Gastrocnemius medialis (tissue), 4 donors: ENCODE results near the gene FXYD2.

ENCODE experiments used
- POLR2A ChIP-seq, 2 donors: fragments of 450-650 bp; IDR thresholded peaks; one replicate each; pipeline ENCODE4 v1.6.1; 2017; ENCODE audit warnings: antibody characterized with exemption in 2 of 2, mild to moderate bottlenecking in 2 of 2, moderate library complexity in 2 of 2
- TF ChIP-seq, protein P1 (sequence below), 5 experiments: fragments of 450-650 bp in 3 of 5; fragments of 200-600 bp in 2 of 5; sonication (generic) in 2 of 5; IDR thresholded peaks in 4 of 5; conservative IDR thresholded peaks in 1 of 5; 1 replicate in 4 of 5; 2 replicates in 1 of 5; pipeline ENCODE4 v1.5.1; 2016 to 2019; ENCODE audit warnings: antibody characterized with exemption in 5 of 5, mild to moderate bottlenecking in 3 of 5, moderate library complexity in 3 of 5

DNA sequence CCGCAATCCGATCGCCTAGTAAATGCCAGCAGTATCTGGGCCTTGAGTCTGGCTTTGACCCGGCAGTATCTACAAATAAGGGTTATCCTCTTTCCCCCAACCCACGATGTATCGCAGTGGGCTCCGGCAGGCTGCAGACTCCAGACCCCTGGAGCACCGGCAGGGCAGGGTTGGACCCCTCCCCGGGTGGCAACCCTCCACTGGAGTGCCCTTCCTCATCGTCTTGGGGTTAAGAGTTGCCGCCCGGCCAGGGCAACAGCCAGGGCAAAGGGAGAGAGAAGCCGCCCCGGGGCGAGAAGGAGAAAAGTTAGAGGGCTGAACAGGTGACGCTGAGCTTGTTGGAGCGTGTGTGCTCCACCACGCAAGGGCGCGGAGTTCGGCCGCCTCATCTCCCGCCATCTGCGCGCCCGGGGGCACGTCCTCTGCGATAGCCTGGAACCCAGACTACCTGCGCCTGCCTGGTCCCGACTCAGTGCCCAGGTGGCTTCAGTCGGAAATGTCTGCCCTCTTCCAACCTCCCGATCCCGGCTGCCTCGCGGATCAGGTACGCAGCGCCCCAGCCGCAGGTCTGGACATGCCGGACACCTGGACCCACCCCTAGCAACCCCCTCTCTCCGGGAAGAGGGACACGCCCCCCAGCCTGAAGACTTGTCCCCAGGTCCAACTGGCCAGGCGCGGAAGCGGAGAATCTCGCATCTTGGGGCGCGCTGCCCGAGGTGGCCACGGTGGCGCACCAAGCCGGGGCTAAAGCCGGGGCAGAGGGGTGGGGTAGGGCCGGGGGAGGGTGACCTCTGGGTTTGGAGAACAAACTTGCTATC is 28.7 kb downstream of the FXYD2 start:
- TF ChIP-seq, protein P1, sequence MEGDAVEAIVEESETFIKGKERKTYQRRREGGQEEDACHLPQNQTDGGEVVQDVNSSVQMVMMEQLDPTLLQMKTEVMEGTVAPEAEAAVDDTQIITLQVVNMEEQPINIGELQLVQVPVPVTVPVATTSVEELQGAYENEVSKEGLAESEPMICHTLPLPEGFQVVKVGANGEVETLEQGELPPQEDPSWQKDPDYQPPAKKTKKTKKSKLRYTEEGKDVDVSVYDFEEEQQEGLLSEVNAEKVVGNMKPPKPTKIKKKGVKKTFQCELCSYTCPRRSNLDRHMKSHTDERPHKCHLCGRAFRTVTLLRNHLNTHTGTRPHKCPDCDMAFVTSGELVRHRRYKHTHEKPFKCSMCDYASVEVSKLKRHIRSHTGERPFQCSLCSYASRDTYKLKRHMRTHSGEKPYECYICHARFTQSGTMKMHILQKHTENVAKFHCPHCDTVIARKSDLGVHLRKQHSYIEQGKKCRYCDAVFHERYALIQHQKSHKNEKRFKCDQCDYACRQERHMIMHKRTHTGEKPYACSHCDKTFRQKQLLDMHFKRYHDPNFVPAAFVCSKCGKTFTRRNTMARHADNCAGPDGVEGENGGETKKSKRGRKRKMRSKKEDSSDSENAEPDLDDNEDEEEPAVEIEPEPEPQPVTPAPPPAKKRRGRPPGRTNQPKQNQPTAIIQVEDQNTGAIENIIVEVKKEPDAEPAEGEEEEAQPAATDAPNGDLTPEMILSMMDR (IDR thresholded peaks at IDR 0.05 in 4 of 5, conservative IDR thresholded peaks at IDR 0.05 in 1 of 5) = no peak
- TF ChIP-seq POLR2A (IDR thresholded peaks at IDR 0.05) = no peak
